MM.1S (cell line): ENCODE measurements around the gene PNKD.

Experiments
- DNase-seq: peaks from one replicate; pipeline ENCODE4 v3.0.0-alpha.2; 2015
- H2AFZ ChIP-seq: fragments of 300-600 bp; sonication (generic); 2 replicates; pipeline ENCODE4 v1.6.0; 2016; ENCODE audit warnings: antibody characterized with exemption, low read length
- H3F3A ChIP-seq: fragments of 300-600 bp; sonication (generic); 2 replicates; pipeline ENCODE4 v1.6.1; 2016; ENCODE audit warnings: mild to moderate bottlenecking, antibody characterized with exemption, low read length, moderate library complexity, mixed read lengths; ENCODE audit not compliant: insufficient read depth
- H3K27ac ChIP-seq: fragments of 300-600 bp; sonication (generic); 2 replicates; pipeline ENCODE4 v1.5.1; 2016; ENCODE audit warnings: mild to moderate bottlenecking, low read length
- H3K27me3 ChIP-seq: fragments of 300-600 bp; sonication (generic); replicated peaks from 2 replicates; pipeline ENCODE4 v1.6.0; 2016; ENCODE audit warnings: low read length; ENCODE audit not compliant: insufficient read depth
- H3K36me3 ChIP-seq: fragments of 300-600 bp; sonication (generic); replicated peaks from 2 replicates; pipeline ENCODE4 v1.6.1; 2016; ENCODE audit warnings: mild to moderate bottlenecking, low read length, mixed read lengths; ENCODE audit not compliant: insufficient read depth
- H3K4me1 ChIP-seq: fragments of 300-600 bp; sonication (generic); 2 replicates; pipeline ENCODE4 v1.6.1; 2016; ENCODE audit warnings: low read length, mixed read lengths
- H3K4me2 ChIP-seq: fragments of 300-600 bp; sonication (generic); 2 replicates; pipeline ENCODE4 v1.6.0; 2016; ENCODE audit warnings: low read depth, low read length
- H3K4me3 ChIP-seq: fragments of 300-600 bp; sonication (generic); 2 replicates; pipeline ENCODE4 v1.5.1; 2016; ENCODE audit warnings: low read length, mixed read lengths
- H3K79me2 ChIP-seq: fragments of 300-600 bp; sonication (generic); 2 replicates; pipeline ENCODE4 v1.6.1; 2016; ENCODE audit warnings: mixed run types, low read length, mixed read lengths
- H3K9ac ChIP-seq: fragments of 300-600 bp; sonication (generic); 2 replicates; pipeline ENCODE4 v1.6.1; 2016; ENCODE audit warnings: low read length, mixed read lengths
- H3K9me2 ChIP-seq: fragments of 300-600 bp; sonication (generic); replicated peaks from 2 replicates; pipeline ENCODE4 v1.6.1; 2016; ENCODE audit warnings: mild to moderate bottlenecking, low read length, mixed read lengths; ENCODE audit not compliant: insufficient read depth
- H3K9me3 ChIP-seq: fragments of 300-600 bp; sonication (generic); replicated peaks from 2 replicates; pipeline ENCODE4 v1.6.1; 2016; ENCODE audit warnings: mild to moderate bottlenecking, low read length, mixed read lengths; ENCODE audit not compliant: insufficient read depth
- H4K20me1 ChIP-seq: fragments of 300-600 bp; sonication (generic); 2 replicates; pipeline ENCODE4 v1.6.1; 2016; ENCODE audit warnings: mild to moderate bottlenecking, low read length, moderate library complexity, mixed read lengths; ENCODE audit not compliant: insufficient read depth
- EZH2 ChIP-seq: fragments of 300-600 bp; sonication (generic); optimal IDR thresholded peaks from 2 replicates; pipeline ENCODE3; 2017; ENCODE audit warnings: low read depth, mild to moderate bottlenecking, antibody characterized with exemption, low read length, mixed read lengths
- EZH2phosphoT487 ChIP-seq: fragments of 300-600 bp; sonication (generic); IDR thresholded peaks from 2 replicates; pipeline ENCODE4 v1.6.1; 2018; ENCODE audit warnings: antibody characterized with exemption, low read length
- TF ChIP-seq, protein P1 (sequence below): fragments of 300-600 bp; sonication (generic); IDR thresholded peaks from 2 replicates; pipeline ENCODE4 v1.5.1; 2016; ENCODE audit warnings: antibody characterized with exemption, low read length, mixed read lengths

Gene PNKD

GRCh38 chr2:218315397-218315796 lies 45.1 kb downstream of the PNKD start:
- H3K27me3 ChIP-seq, result no peaks in the 10 kb centered on the region
- no peaks in the 10 kb centered on the region for H3K9me2 ChIP-seq
- no peaks in the 10 kb centered on the region for H4K20me1 ChIP-seq
- no peak overlapping the region for H2AFZ ChIP-seq
- H3K36me3 ChIP-seq, result no peaks in the 10 kb centered on the region
- H3K27ac ChIP-seq, result no peak overlapping the region
- H3K9ac ChIP-seq, result no peak overlapping the region
- no peaks in the 10 kb centered on the region for H3K79me2 ChIP-seq
- no peak for DNase-seq
- no peak overlapping the region for H3K4me2 ChIP-seq
- TF ChIP-seq, protein P1, sequence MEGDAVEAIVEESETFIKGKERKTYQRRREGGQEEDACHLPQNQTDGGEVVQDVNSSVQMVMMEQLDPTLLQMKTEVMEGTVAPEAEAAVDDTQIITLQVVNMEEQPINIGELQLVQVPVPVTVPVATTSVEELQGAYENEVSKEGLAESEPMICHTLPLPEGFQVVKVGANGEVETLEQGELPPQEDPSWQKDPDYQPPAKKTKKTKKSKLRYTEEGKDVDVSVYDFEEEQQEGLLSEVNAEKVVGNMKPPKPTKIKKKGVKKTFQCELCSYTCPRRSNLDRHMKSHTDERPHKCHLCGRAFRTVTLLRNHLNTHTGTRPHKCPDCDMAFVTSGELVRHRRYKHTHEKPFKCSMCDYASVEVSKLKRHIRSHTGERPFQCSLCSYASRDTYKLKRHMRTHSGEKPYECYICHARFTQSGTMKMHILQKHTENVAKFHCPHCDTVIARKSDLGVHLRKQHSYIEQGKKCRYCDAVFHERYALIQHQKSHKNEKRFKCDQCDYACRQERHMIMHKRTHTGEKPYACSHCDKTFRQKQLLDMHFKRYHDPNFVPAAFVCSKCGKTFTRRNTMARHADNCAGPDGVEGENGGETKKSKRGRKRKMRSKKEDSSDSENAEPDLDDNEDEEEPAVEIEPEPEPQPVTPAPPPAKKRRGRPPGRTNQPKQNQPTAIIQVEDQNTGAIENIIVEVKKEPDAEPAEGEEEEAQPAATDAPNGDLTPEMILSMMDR, result no peak
- no peak for TF ChIP-seq EZH2phosphoT487
- TF ChIP-seq EZH2, result no peak
- H3K9me3 ChIP-seq, result no peaks in the 10 kb centered on the region
- H3F3A ChIP-seq, result no peaks in the 10 kb centered on the region
- H3K4me1 ChIP-seq, result no peaks in the 10 kb centered on the region
- no peak overlapping the region for H3K4me3 ChIP-seq

GRCh38 chr2:218317303-218317630 lies 46.9 kb downstream of the PNKD start:
- Histone ChIP-seq H3K4me1 (no peaks in the 10 kb centered on the region), H3K9ac (no peak overlapping the region), H3K9me2 (no peaks in the 10 kb centered on the region), H3K9me3 (no peaks in the 10 kb centered on the region), H3K27ac (no peak overlapping the region), H3K36me3 (no peaks in the 10 kb centered on the region), H3F3A (0 out of 2 replicates have a peak, but pooled peaks cover 3% of the 10 kb centered on the region), H3K4me2 (no peak overlapping the region), H3K27me3 (no peaks in the 10 kb centered on the region), H4K20me1 (no peaks in the 10 kb centered on the region), H3K4me3 (no peak overlapping the region), H3K79me2 (no peaks in the 10 kb centered on the region), H2AFZ (no peak overlapping the region)
- TF ChIP-seq, protein P1, result no peak
- no peak for TF ChIP-seq EZH2phosphoT487
- TF ChIP-seq EZH2, result no peak
- no peak for DNase-seq

- Histone ChIP-seq H3K4me1 (no peaks in the 10 kb centered on the region), H3K27me3 (no peaks in the 10 kb centered on the region), H3K36me3 (no peaks in the 10 kb centered on the region), H3K9me2 (no peaks in the 10 kb centered on the region), H3K4me2 (no peak overlapping the region), H3K9ac (no peak overlapping the region), H2AFZ (no peak overlapping the region), H3K27ac (no peak overlapping the region), H4K20me1 (no peaks in the 10 kb centered on the region), H3K79me2 (no peaks in the 10 kb centered on the region), H3K9me3 (no peaks in the 10 kb centered on the region), H3F3A (0 out of 2 replicates have a peak, but pooled peaks cover 3% of the 10 kb centered on the region), H3K4me3 (no peak overlapping the region)
- TF ChIP-seq EZH2 (no peak), EZH2phosphoT487 (no peak)
- TF ChIP-seq, protein P1, result no peak
- DNase-seq, result no peak
Observed at GRCh38 chr2:218317835-218318234, 47.5 kb downstream of the PNKD start.
